NOMO-1 treated with dmso at 0.1 percent for 144 hours (cell line): ENCODE measurements around the gene TSPY9.
"Not testable (repeated sequence)": the region's sequence is repeated elsewhere in the genome, so short reads cannot be mapped to it uniquely, and the experiment has no call there.

Experiments used
- DNase-seq: peaks from one replicate; lab custom pipeline; 2025; ENCODE audit not compliant: unreplicated experiment; lab: John Stamatoyannopoulos, UW

TSPY9 gene, protein sequence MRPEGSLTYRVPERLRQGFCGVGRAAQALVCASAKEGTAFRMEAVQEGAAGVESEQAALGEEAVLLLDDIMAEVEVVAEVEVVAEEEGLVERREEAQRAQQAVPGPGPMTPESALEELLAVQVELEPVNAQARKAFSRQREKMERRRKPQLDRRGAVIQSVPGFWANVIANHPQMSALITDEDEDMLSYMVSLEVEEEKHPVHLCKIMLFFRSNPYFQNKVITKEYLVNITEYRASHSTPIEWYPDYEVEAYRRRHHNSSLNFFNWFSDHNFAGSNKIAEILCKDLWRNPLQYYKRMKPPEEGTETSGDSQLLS

DNA sequence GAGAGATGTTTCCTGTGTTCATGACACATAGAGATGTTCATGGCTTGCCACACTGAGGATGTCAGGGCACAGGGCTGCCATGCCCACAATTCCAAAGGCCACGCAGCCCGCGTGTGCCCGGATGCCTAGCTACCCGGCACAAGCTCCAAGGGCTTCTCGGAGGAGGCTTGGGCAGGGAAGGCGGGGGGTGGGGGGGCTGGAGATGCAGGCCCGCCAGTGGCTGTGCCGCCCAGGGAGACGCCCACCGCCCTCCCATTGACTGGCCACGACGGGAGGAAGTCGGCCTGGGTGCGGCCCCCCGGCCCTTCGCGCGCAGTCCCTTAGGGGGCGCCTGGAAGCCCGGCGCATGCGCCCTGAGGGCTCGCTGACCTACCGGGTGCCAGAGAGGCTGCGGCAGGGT, at the start of gene TSPY9:
TSPY9 (plus strand) TSS at position 301 of the 400 bp plus-strand sequence; CDS start at position 347, 46 bp downstream.
- DNase-seq, result not testable (repeated sequence)

DNA sequence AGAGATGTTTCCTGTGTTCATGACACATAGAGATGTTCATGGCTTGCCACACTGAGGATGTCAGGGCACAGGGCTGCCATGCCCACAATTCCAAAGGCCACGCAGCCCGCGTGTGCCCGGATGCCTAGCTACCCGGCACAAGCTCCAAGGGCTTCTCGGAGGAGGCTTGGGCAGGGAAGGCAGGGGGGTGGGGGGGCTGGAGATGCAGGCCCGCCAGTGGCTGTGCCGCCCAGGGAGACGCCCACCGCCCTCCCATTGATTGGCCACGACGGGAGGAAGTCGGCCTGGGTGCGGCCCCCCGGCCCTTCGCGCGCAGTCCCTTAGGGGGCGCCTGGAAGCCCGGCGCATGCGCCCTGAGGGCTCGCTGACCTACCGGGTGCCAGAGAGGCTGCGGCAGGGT, 20.4 kb upstream of the TSPY9 start, which contains the start of gene TSPY1:
TSPY1 (plus strand) TSS at position 301 of the 400 bp plus-strand sequence; CDS start at position 347, 46 bp downstream.
- not testable (repeated sequence) for DNase-seq

DNA sequence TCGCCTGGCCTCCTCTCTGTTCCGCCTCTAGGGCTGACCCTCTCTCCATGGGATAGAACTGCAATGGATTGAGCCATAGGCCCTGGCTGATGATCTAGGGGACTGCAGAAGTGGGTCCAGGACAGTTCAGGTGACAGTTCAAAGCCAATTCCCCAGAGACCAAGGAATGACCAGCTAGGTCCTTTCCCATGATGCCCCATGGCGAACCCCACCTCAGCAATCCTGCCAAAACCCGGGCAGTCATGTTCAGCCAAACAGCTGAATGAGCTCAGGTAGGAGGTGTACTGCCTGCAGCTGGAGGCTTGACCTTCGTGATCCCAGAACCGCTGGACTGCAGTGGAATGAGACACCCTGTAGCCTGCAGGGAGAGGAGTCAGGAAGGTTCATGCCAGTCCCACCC, 17.3 kb downstream of the TSPY9 start:
- not testable (repeated sequence) for DNase-seq

DNA sequence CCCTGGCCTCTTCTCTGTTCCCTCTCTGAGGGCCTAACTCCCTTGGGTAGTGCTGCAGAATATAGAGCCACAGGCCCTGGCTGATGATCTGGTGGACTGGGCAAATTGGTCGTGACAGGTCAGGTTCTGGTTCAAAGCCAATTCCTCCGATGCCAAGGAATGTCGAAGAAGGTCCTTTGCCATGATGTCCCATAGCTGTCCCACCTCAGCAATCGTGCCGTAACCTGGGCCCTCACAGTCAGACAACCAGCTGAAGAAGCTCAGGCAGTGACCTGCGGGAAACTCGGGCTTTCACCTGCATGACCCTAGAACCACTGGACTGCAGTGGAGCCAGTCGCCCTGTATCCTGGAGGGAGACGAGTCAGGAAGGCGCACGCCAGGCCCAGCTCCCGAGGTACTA, 29.2 kb downstream of the TSPY9 start:
- DNase-seq, result not testable (repeated sequence)

DNA sequence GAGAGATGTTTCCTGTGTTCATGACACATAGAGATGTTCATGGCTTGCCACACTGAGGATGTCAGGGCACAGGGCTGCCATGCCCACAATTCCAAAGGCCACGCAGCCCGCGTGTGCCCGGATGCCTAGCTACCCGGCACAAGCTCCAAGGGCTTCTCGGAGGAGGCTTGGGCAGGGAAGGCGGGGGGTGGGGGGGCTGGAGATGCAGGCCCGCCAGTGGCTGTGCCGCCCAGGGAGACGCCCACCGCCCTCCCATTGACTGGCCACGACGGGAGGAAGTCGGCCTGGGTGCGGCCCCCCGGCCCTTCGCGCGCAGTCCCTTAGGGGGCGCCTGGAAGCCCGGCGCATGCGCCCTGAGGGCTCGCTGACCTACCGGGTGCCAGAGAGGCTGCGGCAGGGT, 40.5 kb downstream of the TSPY9 start, which contains the start of gene TSPY10:
TSPY10 (plus strand) TSS at position 301 of the 400 bp plus-strand sequence; CDS start at position 347, 46 bp downstream.
- not testable (repeated sequence) for DNase-seq
